ENCODE data around the gene TPBG.

The TPBG gene, protein sequence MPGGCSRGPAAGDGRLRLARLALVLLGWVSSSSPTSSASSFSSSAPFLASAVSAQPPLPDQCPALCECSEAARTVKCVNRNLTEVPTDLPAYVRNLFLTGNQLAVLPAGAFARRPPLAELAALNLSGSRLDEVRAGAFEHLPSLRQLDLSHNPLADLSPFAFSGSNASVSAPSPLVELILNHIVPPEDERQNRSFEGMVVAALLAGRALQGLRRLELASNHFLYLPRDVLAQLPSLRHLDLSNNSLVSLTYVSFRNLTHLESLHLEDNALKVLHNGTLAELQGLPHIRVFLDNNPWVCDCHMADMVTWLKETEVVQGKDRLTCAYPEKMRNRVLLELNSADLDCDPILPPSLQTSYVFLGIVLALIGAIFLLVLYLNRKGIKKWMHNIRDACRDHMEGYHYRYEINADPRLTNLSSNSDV

DNA sequence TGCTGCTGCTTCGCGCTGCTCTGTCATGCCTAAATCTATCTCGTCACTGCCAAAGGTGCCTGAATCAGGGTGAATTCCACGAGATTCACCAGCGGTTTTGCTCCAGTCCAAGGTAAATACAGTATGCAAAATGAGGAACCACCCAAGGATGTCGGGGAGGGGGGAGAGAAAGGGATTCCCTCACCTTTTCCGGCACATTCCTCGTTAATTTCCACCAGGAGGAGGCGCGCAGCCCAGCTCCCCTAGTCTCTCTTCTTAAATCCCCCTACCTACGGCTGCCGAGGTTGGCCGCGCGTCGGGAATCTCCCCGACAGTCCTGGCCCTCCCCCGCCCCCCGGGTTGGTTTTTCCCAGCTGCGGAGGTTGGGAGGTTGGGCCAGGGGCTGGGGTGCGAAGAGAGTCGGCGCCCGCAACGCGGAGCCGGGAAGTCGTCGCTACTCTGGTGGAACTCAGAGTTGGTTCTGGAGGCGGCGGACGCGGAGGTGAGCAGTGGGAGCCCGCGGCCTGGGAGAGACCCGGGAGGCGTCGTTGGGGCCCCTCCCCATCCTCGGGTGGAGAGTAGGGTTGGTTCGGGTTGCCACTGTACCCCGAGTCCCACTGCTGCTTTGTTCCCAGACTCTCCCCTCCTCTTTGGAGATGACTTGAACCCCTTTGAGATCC, at the start of gene TPBG:
Gene TPBG (plus strand): TSS at position 390 of the 659 bp plus-strand sequence. CDS start 1,145 bp downstream, outside the sequence.
- peak; percentile 96 for DNase-seq

DNA sequence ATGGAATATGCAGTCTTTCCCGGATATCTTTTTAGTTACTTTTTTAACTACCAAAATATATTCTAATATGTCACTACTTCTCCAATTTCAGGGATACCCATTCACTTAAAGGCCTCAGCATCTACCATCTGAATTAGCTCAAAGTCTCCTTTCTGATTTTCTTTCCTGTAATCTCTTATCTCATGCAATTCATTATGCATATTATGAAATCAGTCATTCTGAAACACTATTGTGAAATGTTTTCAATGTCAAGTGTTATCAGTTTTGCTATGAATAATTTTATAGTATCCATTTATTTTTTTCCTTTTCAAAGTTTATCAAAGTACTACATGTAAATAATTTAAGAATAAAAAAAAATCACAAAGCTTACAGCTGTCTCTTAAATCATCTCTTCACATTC, 41.2 kb upstream of the TPBG start:
- DNase-seq, result no peak

DNA sequence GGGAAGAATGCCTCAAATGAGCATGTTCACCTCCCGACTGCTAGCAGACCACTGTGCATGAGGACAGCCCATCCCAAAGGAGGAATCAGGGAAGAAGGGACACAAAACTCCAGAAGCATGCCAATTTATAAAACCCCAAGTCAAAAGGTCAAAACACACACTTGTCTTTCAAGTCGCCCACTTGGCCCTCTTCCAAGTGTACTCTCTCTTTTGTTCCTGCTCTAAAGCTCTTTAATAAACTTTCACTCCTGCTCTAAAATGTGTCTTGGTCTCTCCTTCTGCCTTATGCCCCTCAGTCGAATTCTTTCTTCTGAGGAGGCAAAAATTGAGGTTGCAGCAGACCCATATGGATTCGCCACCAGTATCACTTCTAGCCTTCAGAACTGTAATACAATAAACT, 33.9 kb upstream of the TPBG start:
- no peak for DNase-seq

DNA sequence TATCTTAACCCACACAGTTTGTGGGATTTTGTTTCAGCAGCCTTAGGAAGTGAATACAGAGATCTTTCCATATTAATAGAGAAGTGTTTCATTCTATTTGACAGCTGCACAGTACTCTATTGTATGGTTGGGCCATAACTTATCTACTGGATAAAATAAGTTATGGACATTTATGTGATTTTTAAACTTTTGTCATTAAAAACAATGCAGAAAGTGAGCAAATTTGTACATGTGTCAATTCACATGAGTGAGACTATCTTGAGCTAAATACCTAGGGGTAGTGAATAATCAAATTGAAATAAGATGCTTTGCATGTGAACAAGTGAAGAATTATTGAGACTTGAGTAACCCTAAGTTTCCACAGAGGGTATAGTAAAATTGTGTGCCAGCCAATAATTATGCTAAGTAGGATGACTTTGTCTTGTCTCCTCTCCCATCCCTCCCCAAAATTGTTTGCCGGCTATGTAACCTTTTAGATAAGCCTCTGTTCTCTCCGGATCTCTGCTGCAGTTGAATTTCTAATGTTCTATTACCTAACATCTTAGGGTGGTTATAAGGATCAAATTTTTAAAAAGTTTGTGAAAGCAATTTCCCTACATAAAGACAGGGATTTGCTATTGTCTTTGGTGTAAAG, 33.3 kb upstream of the TPBG start:
- DNase-seq, result no peak

DNA sequence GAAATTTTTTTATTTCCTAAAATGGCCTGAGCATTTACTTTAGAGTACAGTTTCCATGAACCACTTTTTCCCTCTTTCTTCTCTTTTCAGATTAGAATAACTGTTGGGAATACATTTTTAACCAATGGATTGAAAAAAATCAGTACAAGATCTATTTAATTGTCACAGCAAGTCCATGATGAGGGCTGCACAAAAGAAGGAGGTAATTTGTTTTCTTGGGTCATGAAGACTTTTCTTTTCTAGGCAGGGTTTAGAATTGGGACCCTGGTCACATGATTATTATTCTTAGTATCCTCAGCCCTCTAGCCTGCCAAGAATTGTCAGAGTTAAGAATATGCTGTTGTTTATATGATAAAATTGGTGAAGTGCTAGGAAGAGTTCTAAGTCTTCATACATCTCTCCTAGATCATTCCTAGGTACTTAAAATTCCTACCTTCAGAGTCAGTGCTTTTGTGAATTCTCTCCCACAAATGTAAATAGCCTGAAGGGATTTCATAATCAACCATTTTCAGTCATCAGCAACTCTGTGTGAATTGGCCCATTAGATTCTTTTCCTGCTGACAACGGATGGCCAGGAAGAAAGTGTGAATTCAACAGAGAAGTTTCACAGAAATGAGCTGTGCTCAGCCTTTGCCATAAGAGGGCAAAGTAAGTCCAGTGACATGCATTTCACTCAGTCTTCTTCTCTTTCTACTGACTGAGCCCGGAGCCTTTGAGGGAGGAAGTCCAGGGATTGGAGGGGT, 32.4 kb upstream of the TPBG start:
- no peak for DNase-seq

DNA sequence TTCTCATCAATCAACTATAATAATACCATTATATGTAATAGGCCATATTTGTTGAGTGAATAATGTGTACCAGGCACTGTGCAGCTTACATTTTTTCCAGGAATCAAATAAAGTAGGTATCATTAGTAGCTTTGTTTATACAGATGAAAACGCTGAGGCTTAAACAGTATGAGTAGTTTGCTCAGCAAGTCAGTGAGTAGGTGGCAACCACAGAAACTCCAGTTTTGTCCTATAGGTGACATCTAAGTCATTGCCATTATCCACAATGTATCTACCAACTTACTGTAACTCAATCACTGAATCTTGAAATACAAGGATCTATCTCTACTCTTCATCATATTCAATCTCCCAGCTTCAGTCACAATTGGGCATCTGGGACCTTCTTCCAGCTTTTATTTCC, 29.8 kb upstream of the TPBG start:
- no peak for DNase-seq

DNA sequence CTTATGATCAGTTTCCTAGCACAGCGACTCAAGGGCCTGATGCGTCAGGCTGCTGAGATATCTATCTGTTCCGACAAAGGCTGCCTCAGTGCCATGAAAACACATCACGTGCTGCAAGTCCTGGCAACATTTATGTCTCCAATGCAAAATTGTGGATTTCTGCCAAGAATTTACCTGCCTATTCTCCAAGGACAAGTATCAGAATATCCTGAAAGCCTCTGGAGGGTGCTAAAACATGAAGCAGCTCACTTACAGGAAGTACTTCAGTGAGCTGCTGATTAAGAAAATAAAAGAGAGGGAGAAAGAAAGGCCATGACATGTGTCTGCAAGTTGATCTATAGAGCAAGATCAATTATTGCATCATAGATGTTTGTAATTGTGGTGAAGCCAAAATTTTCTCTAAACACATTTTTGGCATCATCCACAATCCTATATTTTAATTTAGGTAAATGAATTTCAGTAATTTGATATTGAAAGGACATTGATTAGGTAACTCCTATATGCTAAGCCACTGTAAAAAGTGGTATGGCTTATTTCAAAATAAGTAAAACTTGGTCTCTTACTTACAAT, 25.8 kb upstream of the TPBG start:
- DNase-seq, result peak; percentile 100

DNA sequence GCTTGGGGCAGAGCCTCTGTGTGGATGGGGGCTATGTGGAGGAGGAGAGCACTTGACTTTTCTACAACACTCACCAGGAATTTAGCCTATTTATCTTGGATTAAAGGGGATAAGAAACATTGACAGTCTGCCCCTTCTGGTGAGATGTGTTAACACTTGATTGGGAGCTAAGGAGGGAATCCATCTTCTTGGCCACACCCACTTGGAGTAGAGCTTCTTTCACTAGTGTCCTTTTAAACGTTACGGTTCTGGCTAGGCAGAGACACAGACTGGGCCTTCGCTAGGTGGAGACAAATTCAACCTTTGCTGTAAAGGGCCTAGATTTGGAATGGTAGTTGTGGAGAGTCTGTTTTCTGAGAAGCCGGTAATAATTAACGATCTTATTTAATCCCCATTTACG, 15.5 kb upstream of the TPBG start:
- no peak for DNase-seq

DNA sequence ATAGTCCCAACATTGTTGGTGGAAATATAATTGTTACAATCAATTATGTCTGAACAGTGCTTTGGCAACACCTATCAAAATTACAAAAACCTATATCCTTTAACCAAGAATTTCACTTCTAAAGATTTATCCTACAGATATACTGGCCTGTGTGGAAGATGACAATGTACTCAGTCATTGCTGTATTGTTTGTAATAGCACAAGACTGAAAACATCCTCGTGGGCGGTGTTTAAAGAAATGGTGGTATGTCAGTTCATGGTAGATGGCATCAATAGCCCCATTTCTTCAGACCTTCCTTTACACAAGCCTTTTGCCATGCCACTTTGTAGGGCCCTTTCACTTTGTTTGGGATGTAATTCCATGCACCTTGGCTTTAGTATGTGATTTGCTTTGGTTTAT, 9.8 kb upstream of the TPBG start:
- DNase-seq, result no peak

DNA sequence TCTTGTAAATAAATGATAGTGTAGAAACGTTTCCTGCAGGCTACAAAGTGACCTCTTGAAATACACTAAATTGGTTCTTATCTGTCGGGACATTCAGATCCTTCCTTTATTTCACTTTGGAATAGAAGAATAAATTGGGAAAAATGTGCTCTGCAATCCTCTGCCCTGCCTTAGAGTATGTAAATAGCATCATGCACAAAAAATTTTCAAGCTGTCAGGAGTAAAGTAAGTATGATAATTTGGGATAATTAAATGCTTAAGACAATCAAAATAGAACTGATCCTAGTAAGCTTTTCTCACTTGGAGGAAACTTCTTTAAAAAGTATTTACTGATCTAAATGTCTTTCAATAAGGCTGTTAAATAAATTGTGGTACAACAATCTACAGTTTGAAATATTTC, 3.1 kb upstream of the TPBG start:
- DNase-seq, result no peak

DNA sequence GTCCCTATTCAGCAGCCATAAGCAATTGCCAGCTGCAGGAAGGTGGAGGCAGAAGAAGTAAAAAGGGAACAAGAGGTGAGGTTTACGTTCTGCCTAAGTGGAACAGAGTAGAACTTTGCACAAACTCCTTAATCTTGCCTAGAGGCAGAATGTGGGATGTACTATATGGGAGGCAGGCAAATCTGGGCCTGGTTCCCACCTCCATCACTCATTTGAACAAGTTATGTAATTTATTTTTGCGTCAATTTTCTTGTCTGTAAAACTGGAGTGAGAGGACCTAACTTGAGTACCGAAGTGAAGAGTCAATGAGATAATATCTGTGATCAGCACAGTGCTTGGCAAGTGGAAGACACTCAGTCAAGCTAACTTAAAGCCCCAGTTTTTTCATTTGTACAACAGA, 2.0 kb upstream of the TPBG start:
- DNase-seq, result no peak

DNA sequence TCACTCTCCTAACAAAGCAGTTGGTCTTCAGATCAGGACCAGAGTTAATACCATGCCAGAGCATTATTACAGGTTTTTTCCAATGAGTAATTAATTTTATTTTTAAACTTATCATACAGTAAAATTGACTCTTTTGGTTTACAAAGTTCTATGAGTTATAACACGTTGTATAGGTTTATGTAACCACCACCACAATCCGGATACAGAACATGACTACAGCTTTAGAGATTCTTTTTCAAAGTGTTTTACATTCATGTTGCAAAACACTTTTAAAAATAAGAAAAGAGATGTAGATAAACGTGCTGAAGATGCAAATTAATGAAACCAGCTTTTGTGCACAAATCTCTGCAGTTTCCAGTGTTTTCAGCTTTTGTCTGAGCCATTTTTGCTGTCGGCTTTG, 1.5 kb upstream of the TPBG start:
- DNase-seq, result no peak

DNA sequence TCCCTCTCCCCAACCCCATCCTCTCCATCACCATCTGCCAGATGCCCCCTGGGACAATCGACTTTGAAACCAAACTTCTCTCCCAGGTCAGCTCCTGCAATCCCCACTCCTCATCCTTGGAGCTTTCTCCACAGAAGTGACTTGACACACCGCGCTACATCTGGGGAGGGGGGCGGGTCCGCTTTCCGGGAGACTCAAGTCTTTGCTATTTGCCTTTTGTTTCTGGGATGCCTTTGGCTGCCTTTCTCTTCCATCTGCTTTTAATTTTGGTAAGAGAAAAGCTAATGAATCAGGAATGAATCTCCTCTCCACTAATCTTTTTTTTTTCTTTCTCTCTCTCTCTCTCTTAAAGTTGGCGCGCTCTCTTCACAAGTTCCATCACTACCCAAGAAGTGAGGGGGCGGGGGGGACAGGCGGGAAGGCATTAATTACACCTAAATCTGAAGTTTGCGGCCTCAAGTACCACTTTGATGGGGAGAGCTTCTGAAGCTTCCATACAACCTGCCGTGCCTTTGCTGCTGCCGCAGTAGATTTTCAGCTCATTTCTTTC, 664 bp upstream of the TPBG start:
- DNase-seq, result no peak

DNA sequence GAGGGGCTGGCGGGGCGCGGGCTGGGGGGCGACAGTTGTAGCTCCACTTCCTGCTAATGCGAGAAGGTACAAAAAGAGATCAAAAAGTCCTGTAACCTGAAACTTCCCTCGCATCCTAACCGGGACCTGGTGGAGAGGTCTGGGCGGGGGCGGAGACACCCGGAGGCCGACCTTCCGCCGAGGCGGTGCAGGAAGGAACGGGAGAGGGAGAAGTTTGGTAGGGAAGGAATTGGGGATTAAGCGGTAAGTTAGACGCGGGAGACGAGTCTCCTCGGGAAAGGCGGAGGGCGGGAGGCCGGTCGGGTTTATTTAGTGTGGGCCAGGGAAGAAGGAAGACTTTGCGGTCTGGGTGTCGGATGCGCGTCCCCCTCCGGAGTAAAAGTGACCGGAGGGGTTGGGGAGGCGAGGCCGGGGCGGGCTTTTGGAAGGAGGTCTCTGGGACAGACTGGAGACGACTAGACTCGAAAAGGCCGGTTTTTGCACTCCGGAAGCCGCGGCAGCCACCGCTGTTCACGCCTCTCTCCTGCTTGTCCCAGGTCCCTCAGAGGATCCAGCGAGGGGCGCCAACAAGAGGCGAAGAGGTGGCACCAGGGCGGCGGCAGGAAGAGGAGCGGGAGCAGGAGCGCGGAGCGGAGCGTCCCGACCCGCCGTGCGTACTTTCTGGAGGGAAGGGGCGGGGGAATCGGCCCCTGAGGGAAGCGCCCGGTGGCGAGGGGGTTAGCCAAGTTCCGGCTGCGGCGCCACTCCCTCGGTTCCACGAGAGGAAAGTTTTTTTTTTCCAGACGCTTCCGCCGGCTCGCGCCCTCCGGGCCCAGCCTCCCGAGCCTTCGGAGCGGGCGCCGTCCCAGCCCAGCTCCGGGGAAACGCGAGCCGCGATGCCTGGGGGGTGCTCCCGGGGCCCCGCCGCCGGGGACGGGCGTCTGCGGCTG, 734 bp downstream of the TPBG start:
- DNase-seq, result peak; percentile 95

DNA sequence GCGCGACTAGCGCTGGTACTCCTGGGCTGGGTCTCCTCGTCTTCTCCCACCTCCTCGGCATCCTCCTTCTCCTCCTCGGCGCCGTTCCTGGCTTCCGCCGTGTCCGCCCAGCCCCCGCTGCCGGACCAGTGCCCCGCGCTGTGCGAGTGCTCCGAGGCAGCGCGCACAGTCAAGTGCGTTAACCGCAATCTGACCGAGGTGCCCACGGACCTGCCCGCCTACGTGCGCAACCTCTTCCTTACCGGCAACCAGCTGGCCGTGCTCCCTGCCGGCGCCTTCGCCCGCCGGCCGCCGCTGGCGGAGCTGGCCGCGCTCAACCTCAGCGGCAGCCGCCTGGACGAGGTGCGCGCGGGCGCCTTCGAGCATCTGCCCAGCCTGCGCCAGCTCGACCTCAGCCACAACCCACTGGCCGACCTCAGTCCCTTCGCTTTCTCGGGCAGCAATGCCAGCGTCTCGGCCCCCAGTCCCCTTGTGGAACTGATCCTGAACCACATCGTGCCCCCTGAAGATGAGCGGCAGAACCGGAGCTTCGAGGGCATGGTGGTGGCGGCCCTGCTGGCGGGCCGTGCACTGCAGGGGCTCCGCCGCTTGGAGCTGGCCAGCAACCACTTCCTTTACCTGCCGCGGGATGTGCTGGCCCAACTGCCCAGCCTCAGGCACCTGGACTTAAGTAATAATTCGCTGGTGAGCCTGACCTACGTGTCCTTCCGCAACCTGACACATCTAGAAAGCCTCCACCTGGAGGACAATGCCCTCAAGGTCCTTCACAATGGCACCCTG, 1.6 kb downstream of the TPBG start:
- peak; percentile 94 for DNase-seq

DNA sequence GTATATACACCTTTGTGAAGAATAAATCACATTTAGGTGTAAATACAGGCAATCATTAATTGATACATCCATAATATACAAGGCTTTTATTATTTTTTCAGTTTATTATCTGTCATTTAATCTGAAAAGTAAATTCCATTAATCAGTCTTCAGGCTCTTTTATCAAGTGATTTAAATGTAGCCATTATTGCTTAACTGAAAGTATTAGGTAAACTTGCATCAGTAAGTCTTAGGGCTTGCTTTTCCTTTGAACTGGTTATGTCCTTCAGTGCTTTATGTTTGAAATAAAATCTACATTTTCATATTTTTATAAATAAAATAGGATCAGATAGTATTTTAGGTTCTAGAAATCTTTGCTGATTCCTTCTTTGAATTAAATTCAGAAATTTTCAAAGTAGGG, 4.1 kb downstream of the TPBG start:
- no peak for DNase-seq

DNA sequence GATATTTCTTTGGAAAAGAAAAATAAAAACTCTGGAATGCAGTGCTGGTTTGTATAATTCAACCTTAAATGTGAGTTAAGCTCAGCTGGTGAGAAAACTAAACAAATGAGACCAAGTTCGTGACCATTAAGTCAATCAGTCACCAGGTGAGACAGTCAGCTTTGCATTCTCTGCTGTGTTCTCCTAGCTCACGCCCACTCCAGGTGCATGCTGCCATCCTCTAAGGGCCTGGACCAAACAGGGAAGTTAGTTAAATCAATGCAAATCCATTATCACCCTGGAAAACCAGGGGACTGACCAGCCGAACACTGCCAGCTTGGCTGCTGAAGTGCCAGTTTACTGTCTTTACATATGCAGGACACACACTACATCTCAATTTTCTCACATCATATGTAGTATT, 7.2 kb downstream of the TPBG start:
- peak; percentile 45 for DNase-seq

DNA sequence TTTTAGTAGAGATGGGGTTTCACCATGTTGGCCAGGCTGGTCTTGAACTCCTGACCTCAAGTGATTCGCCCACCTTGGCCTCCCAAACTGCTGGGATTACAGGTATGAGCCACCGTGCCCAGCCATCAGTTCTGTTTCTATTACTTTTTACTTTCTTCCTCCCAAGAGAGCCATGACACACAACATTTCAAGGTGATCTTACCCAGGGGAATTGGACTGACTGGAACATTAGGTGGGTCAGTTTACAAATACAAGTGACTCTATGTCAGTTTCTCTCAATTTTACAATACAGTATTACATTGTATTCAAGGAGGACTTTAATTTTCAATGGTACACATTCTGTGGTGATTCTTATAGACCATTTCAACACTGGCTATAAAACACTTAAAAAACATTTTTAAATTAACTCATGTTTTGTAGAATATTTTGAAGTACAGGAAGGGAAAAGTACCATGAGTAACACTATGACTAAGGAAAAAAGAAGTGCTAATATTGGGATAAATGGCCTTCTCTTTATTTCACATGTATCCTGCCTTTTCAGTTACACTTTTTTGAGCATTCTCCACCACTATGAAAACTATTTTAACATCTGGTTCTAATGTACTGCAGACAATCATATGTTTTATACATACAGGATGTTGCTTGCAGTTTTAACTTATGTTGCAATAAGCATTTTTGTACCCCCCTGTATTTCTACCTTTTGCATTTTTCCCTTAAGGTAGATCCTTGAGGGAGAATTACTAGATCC, 8.4 kb downstream of the TPBG start:
- no peak for DNase-seq

DNA sequence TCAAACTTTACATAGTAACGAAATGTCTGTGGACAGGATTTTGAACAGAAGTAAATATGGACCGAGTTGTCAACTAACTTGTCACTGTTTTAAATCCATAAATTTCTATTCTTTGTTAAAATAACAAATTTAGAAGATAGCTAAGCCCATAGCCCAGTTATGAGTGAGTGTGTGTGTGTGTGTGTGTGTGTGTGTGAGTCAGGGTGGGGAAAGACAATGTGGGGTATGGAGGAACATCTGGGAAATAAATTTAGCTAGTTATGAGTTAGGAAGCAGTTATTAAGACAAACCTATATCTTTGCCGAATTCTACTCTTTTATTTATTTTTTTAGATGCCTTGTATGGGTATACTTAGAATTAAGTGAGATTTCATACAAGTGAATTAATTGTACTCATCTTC, 9.0 kb downstream of the TPBG start:
- no peak for DNase-seq

DNA sequence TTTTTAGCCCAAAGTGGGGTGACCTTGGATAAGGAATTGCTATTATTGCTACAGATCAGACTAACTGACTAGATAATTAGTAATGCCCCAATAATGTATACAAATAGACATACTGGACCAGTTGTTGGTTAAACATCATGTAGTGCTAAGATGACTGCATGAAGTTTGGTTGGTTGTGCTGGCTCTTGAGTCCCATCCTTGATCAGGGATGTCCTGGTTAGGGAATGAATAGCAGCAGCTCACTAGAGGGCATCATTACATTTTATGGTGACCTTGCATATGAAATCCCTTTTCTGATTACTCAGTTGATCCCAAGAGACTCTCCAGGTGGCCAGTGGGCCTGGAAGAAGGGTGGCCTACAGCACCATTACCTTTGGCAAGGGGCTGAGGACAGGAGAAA, 10.9 kb downstream of the TPBG start:
- DNase-seq, result no peak
